Heart left ventricle (tissue), 13 donors: ENCODE data around the gene ALAS1.

Experiments
- CTCF ChIP-seq, 12 donors: fragments of 200-600 bp; sonication (generic) in 4 of 12; IDR thresholded peaks; one replicate each; pipeline versions ENCODE4 v1.5.0 to v1.8.0; 2018 to 2022; ENCODE audit warnings: antibody characterized with exemption in 12 of 12, mild to moderate bottlenecking in 5 of 12
- POLR2A ChIP-seq, 2 donors: fragments of 450-650 bp; IDR thresholded peaks; one replicate each; pipeline ENCODE4 v1.6.1; 2017; ENCODE audit warnings: antibody characterized with exemption in 2 of 2, mild to moderate bottlenecking in 2 of 2, moderate library complexity in 2 of 2
- donor health status: ischemic (EF 13 %, LVEDD 7.1; RV severe dilation, severe dysfunction).
- donor health status: DM: no; HTN: yes; CAD: no.
- donor health status: DM: no; HTN: no; CAD: no.
- donor health status: ischemic (EF 25% LVEDD 6.9; RV normal size, moderate dysfunction).
- donor health status: ischemic (EF 25% LVEDD 5.7; RV mildly dilated, moderate dysfunction).
- donor health status: ischemic (EF 35%, LVEDD 5.7; RV mildly dilated, moderate dysfunction).
- donor health status: nonischemic (EF 11% LVEDD 7.7; RV severe dilation, severe dysfunction).
- donor health status: DM: yes; HTN: yes; CAD: no.
- donor health status: PGD.
- donor health status: ischemic (EF 29% LVEDD 5.4; RV normal size, mild dysfunction).
- donor health status: nonischemic (EF 23%, LVEDD 6.1; RV moderate dilation, normal function).

- TF ChIP-seq CTCF (IDR thresholded peaks at IDR 0.05) (no peak), POLR2A (IDR thresholded peaks at IDR 0.05) (no peak)
These were observed 13.3 kb upstream of the ALAS1 start for GRCh38 chr3:52184690-52185089.
